ENCODE results near the gene RASSF5.
A peak's percentile ranks its signal among the peaks of the same experiment; 100 is the strongest.

Gene RASSF5

GRCh38 chr1:206535853-206536188 lies 28.5 kb downstream of the RASSF5 start:
- no peak for DNase-seq
- in situ Hi-C loops (cut with MboI; ENCODE audit: low pct_unique_long_range_greater_than_20kb, low sequenced_read_pairs): no loop called here

GRCh38 chr1:206537141-206537540 lies 29.8 kb downstream of the RASSF5 start:
- DNase-seq: no peak
- in situ Hi-C loops (cut with MboI; ENCODE audit: low pct_unique_long_range_greater_than_20kb, low sequenced_read_pairs): no loop called here

- in situ Hi-C loops (cut with MboI; ENCODE audit: low pct_unique_long_range_greater_than_20kb, low sequenced_read_pairs): no loop called here
- no peak for DNase-seq
Measured at GRCh38 chr1:206538086-206538770, 30.9 kb downstream of the RASSF5 start.

- no peak for DNase-seq
- in situ Hi-C loops (cut with MboI; ENCODE audit: low pct_unique_long_range_greater_than_20kb, low sequenced_read_pairs): no loop called here
Measured at GRCh38 chr1:206538901-206539640, 31.7 kb downstream of the RASSF5 start.

- DNase-seq: no peak
- in situ Hi-C loops (cut with MboI; ENCODE audit: low pct_unique_long_range_greater_than_20kb, low sequenced_read_pairs): no loop called here
Measured at GRCh38 chr1:206540044-206540780, 32.9 kb downstream of the RASSF5 start.

GRCh38 chr1:206541236-206541833 lies 34.0 kb downstream of the RASSF5 start:
- in situ Hi-C loops (cut with MboI; ENCODE audit: low pct_unique_long_range_greater_than_20kb, low sequenced_read_pairs): no loop called here
- DNase-seq: no peak

GRCh38 chr1:206544562-206545257 lies 37.4 kb downstream of the RASSF5 start:
- in situ Hi-C loops (cut with MboI; ENCODE audit: low pct_unique_long_range_greater_than_20kb, low sequenced_read_pairs): no loop called here
- DNase-seq: peak; percentile 83

- in situ Hi-C loops (cut with MboI; ENCODE audit: low pct_unique_long_range_greater_than_20kb, low sequenced_read_pairs): no loop called here
Measured at GRCh38 chr1:206545351-206545750, 38.0 kb downstream of the RASSF5 start.

GRCh38 chr1:206547104-206547503 lies 39.8 kb downstream of the RASSF5 start:
- in situ Hi-C loops (cut with MboI; ENCODE audit: low pct_unique_long_range_greater_than_20kb, low sequenced_read_pairs): no loop called here
- DNase-seq: no peak

More at GRCh38 chr1:206545351-206545750, 38.0 kb downstream of the RASSF5 start:
- DNase-seq: no peak

- no peak for DNase-seq
- in situ Hi-C loops (cut with MboI; ENCODE audit: low pct_unique_long_range_greater_than_20kb, low sequenced_read_pairs): no loop called here
Measured at GRCh38 chr1:206550446-206550845, 43.1 kb downstream of the RASSF5 start.

GRCh38 chr1:206551296-206551985 lies 44.1 kb downstream of the RASSF5 start:
- in situ Hi-C loops (cut with MboI; ENCODE audit: low pct_unique_long_range_greater_than_20kb, low sequenced_read_pairs): no loop called here
- DNase-seq: no peak

GRCh38 chr1:206551986-206552326 lies 44.6 kb downstream of the RASSF5 start:
- in situ Hi-C loops (cut with MboI; ENCODE audit: low pct_unique_long_range_greater_than_20kb, low sequenced_read_pairs): no loop called here
- DNase-seq: no peak

- DNase-seq: no peak
- in situ Hi-C loops (cut with MboI; ENCODE audit: low pct_unique_long_range_greater_than_20kb, low sequenced_read_pairs): no loop called here
Measured at GRCh38 chr1:206554211-206554610, 46.9 kb downstream of the RASSF5 start.

- DNase-seq: no peak
- in situ Hi-C loops (cut with MboI; ENCODE audit: low pct_unique_long_range_greater_than_20kb, low sequenced_read_pairs): no loop called here
Measured at GRCh38 chr1:206554701-206555472, 47.6 kb downstream of the RASSF5 start.

GRCh38 chr1:206555473-206555935 lies 48.2 kb downstream of the RASSF5 start:
- peak; percentile 54 for DNase-seq
- in situ Hi-C loops (cut with MboI; ENCODE audit: low pct_unique_long_range_greater_than_20kb, low sequenced_read_pairs): no loop called here

- in situ Hi-C loops (cut with MboI; ENCODE audit: low pct_unique_long_range_greater_than_20kb, low sequenced_read_pairs): no loop called here
- DNase-seq: no peak
Measured at GRCh38 chr1:206556047-206556749, 48.9 kb downstream of the RASSF5 start.

Data from KBM-7 (cell line).